PC-3 (cell line): ENCODE results near the gene PVRIG.

ENCODE experiments used
- CTCF ChIP-seq: fragments of 300-600 bp; sonication (generic); conservative IDR thresholded peaks from 2 replicates; pipeline ENCODE4 v1.5.1; 2017; ENCODE audit warnings: antibody characterized with exemption, low read depth, mild to moderate bottlenecking, low read length
- EZH2 ChIP-seq: fragments of 300-600 bp; sonication (generic); IDR thresholded peaks from one replicate; pipeline ENCODE4 v1.6.1; 2017; ENCODE audit warnings: antibody characterized with exemption, mild to moderate bottlenecking, low read length; ENCODE audit not compliant: unreplicated experiment

- TF ChIP-seq CTCF (no peak), EZH2 (no peak)
Measured at GRCh38 chr7:100211342-100211780, 8.4 kb upstream of the PVRIG start.
